ENCODE measurements around the gene PHLPP1. TPM values are rescaled to one million over a fixed set of nuclear protein-coding genes. Genes with fewer than 3 reads are reported as not detected.

The PHLPP1 gene
- total RNA-seq, 1 experiment from 2014 or later = 8.6 TPM

- no peak for DNase-seq (ENCODE audit: low read depth)
These were observed 56.3 kb downstream of the PHLPP1 start for GRCh38 chr18:62771494-62772270.

GRCh38 chr18:62772860-62773584 is 57.7 kb downstream of the PHLPP1 start:
- DNase-seq (ENCODE audit: low read depth) = no peak

DNA sequence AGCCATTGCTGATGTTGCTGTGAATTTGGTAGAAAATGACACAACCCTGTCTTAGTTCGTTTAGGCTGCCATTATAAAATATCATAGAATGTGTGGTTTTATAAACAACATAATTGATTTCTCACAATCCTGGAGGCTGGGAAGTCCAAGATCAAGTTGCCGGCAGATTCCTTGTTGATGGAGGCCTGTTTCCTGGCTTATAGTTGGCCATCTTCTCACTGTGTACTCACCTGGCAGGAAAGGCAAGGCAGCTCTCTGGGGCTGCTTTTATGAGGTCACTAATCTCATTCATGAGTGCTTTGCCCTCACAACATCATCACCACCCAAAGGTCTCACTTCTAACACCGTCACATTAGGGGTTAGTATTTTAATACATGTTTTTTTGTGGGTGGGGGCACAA is 58.4 kb downstream of the PHLPP1 start:
- no peak for DNase-seq (ENCODE audit: low read depth)

- DNase-seq (ENCODE audit: low read depth) = no peak
These were observed 60.8 kb downstream of the PHLPP1 start for GRCh38 chr18:62776024-62776570.

DNA sequence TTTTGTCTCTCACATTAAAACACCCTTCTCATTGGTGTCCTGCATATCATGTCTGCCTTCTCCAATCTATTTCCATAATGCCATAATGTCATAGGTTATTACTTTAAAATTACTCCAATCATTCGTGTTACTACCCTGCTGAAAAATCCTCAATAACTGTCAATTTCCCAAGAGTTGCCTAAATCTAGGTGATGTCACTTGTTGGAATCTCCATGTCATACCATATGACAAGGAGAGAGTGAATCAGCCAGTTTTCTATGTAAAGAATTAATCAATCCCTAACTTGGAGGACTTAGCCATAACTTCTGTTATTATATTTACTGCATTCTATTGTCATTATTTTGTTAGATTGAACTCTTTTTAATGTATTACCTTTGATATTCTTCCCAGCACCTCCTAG is 62.5 kb downstream of the PHLPP1 start:
- no peak for DNase-seq (ENCODE audit: low read depth)

GRCh38 chr18:62778976-62779869 is 63.9 kb downstream of the PHLPP1 start:
- DNase-seq (ENCODE audit: low read depth) = no peak

DNA sequence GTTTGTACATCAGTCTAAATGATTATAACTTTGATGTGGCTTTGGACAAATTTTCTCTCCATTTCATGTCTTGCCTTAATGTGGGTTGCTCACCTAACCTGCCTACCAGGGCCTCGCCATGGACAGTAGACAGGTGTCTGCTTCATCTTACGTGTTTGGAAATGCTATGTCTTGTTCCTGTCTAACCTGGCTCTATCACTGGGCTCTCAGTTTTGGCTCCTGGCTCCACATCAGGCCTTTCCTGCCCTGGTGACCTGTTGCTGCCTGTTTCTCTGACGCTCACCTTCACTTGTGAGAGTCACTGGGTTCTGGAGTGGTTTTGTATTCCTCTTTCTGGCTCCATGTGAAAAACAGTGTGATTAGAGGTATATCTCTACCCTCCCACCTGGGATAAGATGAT is 65.9 kb downstream of the PHLPP1 start:
- DNase-seq (ENCODE audit: low read depth) = no peak

- DNase-seq (ENCODE audit: low read depth) = peak; percentile 70
These were observed 66.6 kb downstream of the PHLPP1 start for GRCh38 chr18:62781893-62782292.

GRCh38 chr18:62784338-62784965 is 69.1 kb downstream of the PHLPP1 start:
- DNase-seq (ENCODE audit: low read depth) = peak; percentile 35

DNA sequence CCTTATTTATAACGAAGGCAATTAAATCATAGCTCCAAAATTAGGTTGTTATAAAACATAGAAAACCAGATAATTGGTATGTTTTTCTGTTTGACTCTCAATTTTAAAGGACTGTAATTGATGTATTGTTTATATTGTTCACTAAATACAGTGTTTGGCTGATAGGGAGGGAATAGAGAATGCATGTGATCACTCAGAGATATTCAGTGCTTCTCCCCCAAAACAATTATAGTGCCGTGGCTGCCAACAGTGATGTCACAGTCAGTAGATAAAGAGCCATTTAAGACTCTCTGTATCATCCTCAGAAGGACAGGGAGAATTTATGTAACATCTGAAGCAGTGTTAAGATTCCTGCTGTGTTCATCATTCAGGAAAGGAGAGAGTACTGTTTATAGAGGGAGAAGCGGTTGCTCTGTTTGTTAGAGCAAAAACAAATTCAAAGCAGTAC is 69.6 kb downstream of the PHLPP1 start:
- peak; percentile 45 for DNase-seq (ENCODE audit: low read depth)

GRCh38 chr18:62786689-62787088 is 71.3 kb downstream of the PHLPP1 start:
- no peak for DNase-seq (ENCODE audit: low read depth)

GRCh38 chr18:62788111-62788510 is 72.8 kb downstream of the PHLPP1 start:
- DNase-seq (ENCODE audit: low read depth) = no peak

- DNase-seq (ENCODE audit: low read depth) = no peak
These were observed 73.5 kb downstream of the PHLPP1 start for GRCh38 chr18:62788876-62789275.

GRCh38 chr18:62790871-62791772 is 75.8 kb downstream of the PHLPP1 start:
- no peak for DNase-seq (ENCODE audit: low read depth)

GRCh38 chr18:62792016-62792415 is 76.7 kb downstream of the PHLPP1 start:
- no peak for DNase-seq (ENCODE audit: low read depth)

DNA sequence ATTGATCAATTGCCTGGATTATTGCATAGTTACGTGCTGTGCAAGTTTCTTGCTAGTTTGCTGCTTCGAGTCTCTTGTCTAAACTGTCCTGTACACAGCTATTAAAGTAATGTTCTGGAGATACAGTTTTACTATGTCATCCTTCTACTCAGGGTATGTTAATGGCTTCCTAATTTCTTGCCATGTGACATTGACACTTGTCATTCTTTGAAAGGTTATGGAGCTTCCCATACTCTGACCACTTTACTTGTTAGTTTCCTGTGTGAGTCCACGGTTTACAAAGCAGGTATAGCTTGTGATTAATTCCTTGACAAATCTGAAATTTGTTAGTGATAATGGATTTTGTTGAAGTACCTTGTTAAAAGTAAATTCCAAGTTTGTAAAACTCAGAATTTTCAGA is 80.5 kb downstream of the PHLPP1 start:
- DNase-seq (ENCODE audit: low read depth) = no peak

DNA sequence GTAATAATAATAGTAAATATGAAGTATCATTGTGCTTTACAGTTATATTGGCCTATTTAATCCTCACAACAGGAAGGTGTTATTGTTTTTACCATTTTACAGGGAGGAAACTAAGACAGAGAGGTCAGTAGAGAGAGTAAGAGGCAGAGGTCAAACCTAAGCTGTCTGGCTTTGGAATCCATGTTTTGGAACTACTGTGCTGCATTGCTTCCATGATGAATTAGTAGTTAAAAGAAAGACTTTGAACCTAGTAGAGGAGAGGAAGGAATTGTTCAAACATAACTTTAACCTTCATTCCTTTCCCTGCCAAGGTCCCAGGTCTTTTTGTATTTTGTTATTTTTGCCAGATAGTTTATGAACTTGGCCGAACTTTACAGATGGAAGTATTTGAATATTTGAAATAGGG is 80.9 kb downstream of the PHLPP1 start:
- DNase-seq (ENCODE audit: low read depth) = no peak

- DNase-seq (ENCODE audit: low read depth) = no peak
These were observed 82.0 kb downstream of the PHLPP1 start for GRCh38 chr18:62797329-62797728.

- DNase-seq (ENCODE audit: low read depth) = no peak
These were observed 84.6 kb downstream of the PHLPP1 start for GRCh38 chr18:62799977-62800376.

DNA sequence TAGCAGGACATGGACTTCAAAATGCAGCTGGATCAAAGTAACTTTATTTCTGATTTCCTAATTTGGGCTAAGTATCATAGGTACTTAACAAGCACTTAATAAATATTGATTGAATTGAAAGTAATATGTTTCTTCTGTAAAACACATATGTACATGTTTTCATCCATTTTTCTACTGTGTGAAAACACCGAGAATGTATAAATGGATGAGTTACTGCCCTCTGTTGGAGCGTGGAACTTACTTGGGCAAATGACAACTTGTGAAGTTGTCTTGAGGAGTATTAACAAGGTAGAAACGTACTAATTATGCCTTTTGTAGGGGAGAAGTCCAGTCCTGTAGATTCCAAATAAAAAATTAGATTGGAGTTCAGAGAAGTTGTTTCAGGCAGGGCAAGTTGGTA is 87.2 kb downstream of the PHLPP1 start:
- DNase-seq (ENCODE audit: low read depth) = no peak

Measured in HT1080 (cell line).